DOHH2 (cell line): ENCODE results near the gene CTU1.

Experiments
- H3F3A ChIP-seq: fragments of 200-600 bp; sonication (generic), shearing (Covaris generic); 2 replicates; pipeline ENCODE4 v1.6.0; 2016; ENCODE audit warnings: antibody characterized with exemption, mild to moderate bottlenecking; ENCODE audit not compliant: control insufficient read depth, insufficient read depth
- H3K27ac ChIP-seq: fragments of 200-600 bp; sonication (generic); 2 replicates; pipeline ENCODE4 v1.5.1; 2014; ENCODE audit warnings: low read depth, mild to moderate bottlenecking, low read length, moderate library complexity
- H3K27me3 ChIP-seq: fragments of 200-600 bp; sonication (generic); 2 replicates; pipeline ENCODE4 v1.6.1; 2014; ENCODE audit warnings: mild to moderate bottlenecking, low read length, mixed read lengths; ENCODE audit not compliant: control insufficient read depth
- H3K36me3 ChIP-seq: fragments of 200-600 bp; sonication (generic); 2 replicates; pipeline ENCODE4 v1.6.1; 2014; ENCODE audit warnings: mild to moderate bottlenecking, low read length, moderate library complexity, mixed read lengths; ENCODE audit not compliant: control insufficient read depth
- H3K4me1 ChIP-seq: fragments of 200-600 bp; sonication (generic); 2 replicates; pipeline ENCODE4 v1.6.1; 2014; ENCODE audit warnings: mild to moderate bottlenecking, low read length, mixed read lengths; ENCODE audit not compliant: control insufficient read depth
- H3K4me2 ChIP-seq: fragments of 200-600 bp; sonication (generic); 2 replicates; pipeline ENCODE4 v1.6.0; 2014; ENCODE audit warnings: mild to moderate bottlenecking, low read length, moderate library complexity
- H3K4me3 ChIP-seq: fragments of 200-600 bp; sonication (generic); 2 replicates; pipeline ENCODE4 v1.5.1; 2014; ENCODE audit warnings: mild to moderate bottlenecking, low read length, mixed read lengths
- H3K79me2 ChIP-seq: fragments of 200-600 bp; sonication (generic); 2 replicates; pipeline ENCODE4 v1.6.1; 2014; ENCODE audit warnings: mild to moderate bottlenecking, low read length, mixed read lengths; ENCODE audit not compliant: control insufficient read depth
- H3K9me2 ChIP-seq: fragments of 200-600 bp; sonication (generic); replicated peaks from 2 replicates; pipeline ENCODE4 v1.6.1; 2014; ENCODE audit warnings: mild to moderate bottlenecking, low read length, mixed read lengths; ENCODE audit not compliant: control insufficient read depth
- H3K9me3 ChIP-seq: fragments of 200-600 bp; sonication (generic); 2 replicates; pipeline ENCODE4 v1.6.1; 2014; ENCODE audit warnings: antibody characterized with exemption, low read length, mixed read lengths; ENCODE audit not compliant: control insufficient read depth, insufficient read depth
- H4K20me1 ChIP-seq: fragments of 200-600 bp; sonication (generic); 2 replicates; pipeline ENCODE4 v1.6.0; 2014; ENCODE audit warnings: low read depth, mild to moderate bottlenecking, antibody characterized with exemption, low read length, moderate library complexity; ENCODE audit not compliant: control insufficient read depth, insufficient read depth
- CTCF ChIP-seq: fragments of 200-600 bp; sonication (generic); IDR thresholded peaks from one replicate; pipeline ENCODE4 v1.5.1; 2014; ENCODE audit warnings: antibody characterized with exemption, mild to moderate bottlenecking, low read depth, low read length; ENCODE audit not compliant: poor library complexity, severe bottlenecking
- EZH2phosphoT487 ChIP-seq: fragments of 200-600 bp; sonication (generic); IDR thresholded peaks from 2 replicates; pipeline ENCODE4 v1.6.1; 2017; ENCODE audit warnings: borderline replicate concordance, mild to moderate bottlenecking, antibody characterized with exemption, low read length, moderate library complexity, mixed read lengths

CTU1 gene

GRCh38 chr19:51116736-51117286, 8.6 kb upstream of the CTU1 start:
- no peaks in the 10 kb centered on the region for H3K36me3 ChIP-seq
- no peak for TF ChIP-seq CTCF
- no peak for TF ChIP-seq EZH2phosphoT487
- no peak overlapping the region for H3K4me2 ChIP-seq
- H3K27ac ChIP-seq = no peak overlapping the region
- H3K9me2 ChIP-seq = no peaks in the 10 kb centered on the region
- H4K20me1 ChIP-seq = no peaks in the 10 kb centered on the region
- no peaks in the 10 kb centered on the region for H3K79me2 ChIP-seq
- peaks cover 14% of the 10 kb centered on the region for H3K27me3 ChIP-seq
- no peak overlapping the region for H3K4me3 ChIP-seq
- H3K4me1 ChIP-seq = peaks cover 10% of the 10 kb centered on the region
- no peaks in the 10 kb centered on the region for H3F3A ChIP-seq
- H3K9me3 ChIP-seq = no peaks in the 10 kb centered on the region

GRCh38 chr19:51114087-51114729, 6.0 kb upstream of the CTU1 start:
- Histone ChIP-seq H3K36me3 (no peaks in the 10 kb centered on the region), H3K4me3 (no peak overlapping the region), H3F3A (no peaks in the 10 kb centered on the region), H3K27ac (no peak overlapping the region), H3K9me2 (no peaks in the 10 kb centered on the region), H3K4me2 (no peak overlapping the region), H3K4me1 (peaks cover 9% of the 10 kb centered on the region), H3K9me3 (no peaks in the 10 kb centered on the region), H4K20me1 (no peaks in the 10 kb centered on the region), H3K27me3 (peaks cover 14% of the 10 kb centered on the region), H3K79me2 (no peaks in the 10 kb centered on the region)
- TF ChIP-seq EZH2phosphoT487 (no peak), CTCF (no peak)

- Histone ChIP-seq H3K27me3 (peaks cover 10% of the 10 kb centered on the region), H3K27ac (no peak overlapping the region), H3K36me3 (peaks cover 8% of the 10 kb centered on the region), H3K9me2 (no peaks in the 10 kb centered on the region), H3K9me3 (no peaks in the 10 kb centered on the region), H4K20me1 (no peaks in the 10 kb centered on the region), H3K4me2 (no peak overlapping the region), H3K4me1 (peaks cover 24% of the 10 kb centered on the region), H3F3A (no peaks in the 10 kb centered on the region), H3K4me3 (no peak overlapping the region), H3K79me2 (peaks cover 16% of the 10 kb centered on the region)
- no peak for TF ChIP-seq EZH2phosphoT487
- TF ChIP-seq CTCF = no peak
Observed at GRCh38 chr19:51111606-51112005, 3.4 kb upstream of the CTU1 start.
